Duodenal mucosa (tissue), 2 donors: Measurements from ENCODE around the gene MPHOSPH10.
"Not testable (repeated sequence)": the region's sequence is repeated elsewhere in the genome, so short reads cannot be mapped to it uniquely, and the experiment has no call there.

Experiments used
- H3K27ac ChIP-seq: one replicate; pipeline ENCODE4 v1.7.0; 2013; ENCODE audit warnings: low read depth, low read length
- H3K27me3 ChIP-seq, 2 donors: one replicate each; pipeline ENCODE4 v1.7.0; 2013; ENCODE audit warnings: low read length in 2 of 2, control low read depth in 1 of 2; ENCODE audit not compliant: insufficient read depth in 2 of 2, control insufficient read depth in 1 of 2
- H3K36me3 ChIP-seq, 2 donors: one replicate each; pipeline ENCODE4 v1.7.0; 2013; ENCODE audit warnings: low read length in 2 of 2, control low read depth in 1 of 2; ENCODE audit not compliant: insufficient read depth in 2 of 2, control insufficient read depth in 1 of 2
- H3K4me1 ChIP-seq, 2 donors: one replicate each; pipeline ENCODE4 v1.7.0; 2013; ENCODE audit warnings: low read length in 2 of 2, control low read depth in 1 of 2; ENCODE audit not compliant: insufficient read depth in 2 of 2, control insufficient read depth in 1 of 2
- H3K4me3 ChIP-seq, 2 donors: one replicate each; pipeline ENCODE4 v1.7.0; 2013; ENCODE audit warnings: low read length in 2 of 2, low read depth in 1 of 2
- H3K9ac ChIP-seq, 2 donors: one replicate each; pipeline ENCODE4 v1.7.0; 2013; ENCODE audit warnings: low read length in 2 of 2, low read depth in 1 of 2
- H3K9me3 ChIP-seq, 2 donors: one replicate each; pipeline ENCODE4 v1.7.0; 2013; ENCODE audit warnings: low read length in 2 of 2, control low read depth in 1 of 2; ENCODE audit not compliant: control insufficient read depth in 1 of 2

Gene MPHOSPH10

GRCh38 chr2:71101656-71102055 is 28.8 kb upstream of the MPHOSPH10 start:
- H3K9me3 ChIP-seq = no peaks in the 10 kb centered on the region
- H3K4me1 ChIP-seq = no peaks in the 10 kb centered on the region
- no peaks in the 10 kb centered on the region for H3K36me3 ChIP-seq
- H3K27me3 ChIP-seq = no peaks in the 10 kb centered on the region
- no peak overlapping the region for H3K27ac ChIP-seq
- no peak overlapping the region for H3K9ac ChIP-seq
- no peak overlapping the region for H3K4me3 ChIP-seq

DNA sequence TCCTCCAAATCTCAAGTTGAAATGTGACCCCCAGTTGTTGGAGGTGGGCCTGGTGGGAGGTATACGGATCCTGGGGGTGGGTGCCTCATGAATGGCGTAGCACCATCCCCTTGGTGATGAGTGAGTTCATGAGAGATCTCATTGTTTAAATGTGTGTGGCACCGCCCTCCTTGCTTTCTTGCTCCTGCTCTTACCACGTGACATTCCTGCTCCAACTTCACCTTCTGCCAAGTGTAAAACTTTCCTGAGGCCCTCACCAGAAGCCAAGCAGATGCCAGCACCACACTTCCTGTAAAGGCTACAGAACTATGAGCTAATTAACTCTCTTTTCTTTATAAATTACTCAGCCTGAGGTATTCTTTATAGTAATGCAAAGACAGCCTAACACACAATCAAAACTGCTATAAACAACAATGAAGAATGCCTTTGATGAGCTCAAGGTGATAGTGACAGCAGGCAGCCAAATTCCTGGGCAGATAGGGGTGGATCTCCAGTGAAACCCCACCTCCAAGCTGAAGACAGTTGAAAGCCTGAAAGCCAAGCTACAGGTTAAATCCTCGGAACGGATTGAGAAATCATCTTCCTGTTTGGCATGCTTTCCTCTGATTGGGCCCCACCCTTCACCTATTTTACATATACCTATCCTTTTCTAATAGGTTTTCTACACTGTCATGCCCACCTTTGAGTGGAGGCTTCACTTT is 27.3 kb upstream of the MPHOSPH10 start:
- Histone ChIP-seq H3K36me3 (no peaks in the 10 kb centered on the region), H3K9me3 (no peaks in the 10 kb centered on the region), H3K4me1 (no peaks in the 10 kb centered on the region), H3K4me3 (no peak overlapping the region), H3K27ac (no peak overlapping the region), H3K27me3 (no peaks in the 10 kb centered on the region), H3K9ac (no peak overlapping the region)

DNA sequence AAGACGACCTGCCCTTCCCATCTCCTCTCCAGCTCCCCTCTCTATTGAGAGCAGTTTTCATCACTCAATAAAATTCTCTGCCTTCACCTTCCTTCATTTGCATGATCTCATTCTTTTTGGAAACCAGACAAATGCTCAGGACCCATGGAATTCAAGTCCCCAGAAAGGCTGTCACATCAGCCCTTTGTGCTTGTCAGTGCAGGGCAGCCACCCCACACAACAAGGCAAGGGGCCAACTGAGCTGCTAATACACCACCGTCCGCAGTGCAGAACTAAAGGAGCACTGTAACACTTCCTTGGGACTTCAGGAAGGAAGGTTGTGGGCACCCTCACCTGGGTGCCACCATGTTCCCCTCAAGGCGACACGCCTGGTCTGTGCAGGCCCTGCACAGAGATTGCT is 26.6 kb upstream of the MPHOSPH10 start:
- Histone ChIP-seq H3K9me3 (no peaks in the 10 kb centered on the region), H3K4me3 (no peak overlapping the region), H3K4me1 (no peaks in the 10 kb centered on the region), H3K9ac (no peak overlapping the region), H3K27me3 (no peaks in the 10 kb centered on the region), H3K27ac (no peak overlapping the region), H3K36me3 (peaks cover 0 to 6% of the 10 kb centered on the region in 2 donors)

DNA sequence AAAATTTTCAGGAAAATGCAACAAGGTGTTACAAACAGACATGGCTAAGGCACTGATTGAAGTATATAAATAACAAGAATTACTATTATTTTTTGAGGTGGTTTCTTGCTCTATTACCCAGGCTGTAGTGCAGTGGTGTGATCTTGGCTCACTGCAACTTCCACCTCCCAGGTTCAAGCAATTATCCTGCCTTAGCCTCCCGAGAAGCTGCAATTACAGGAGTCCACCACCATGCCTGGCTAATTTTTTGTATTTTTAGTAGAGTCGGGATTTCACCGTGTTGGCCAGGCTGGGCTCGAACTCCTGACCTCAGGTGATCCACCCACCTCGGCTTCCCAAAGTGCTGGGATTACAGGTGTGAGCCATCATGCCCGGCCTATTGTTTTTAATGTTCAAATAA is 24.0 kb upstream of the MPHOSPH10 start:
- not testable (repeated sequence) for H3K27me3 ChIP-seq, H3K4me3 ChIP-seq, H3K27ac ChIP-seq, H3K9ac ChIP-seq, H3K4me1 ChIP-seq, H3K9me3 ChIP-seq
- H3K36me3 ChIP-seq = peaks cover 0 to 10% of the 10 kb centered on the region in 2 donors

GRCh38 chr2:71108091-71108490 is 22.3 kb upstream of the MPHOSPH10 start:
- H3K36me3 ChIP-seq = peaks cover 0 to 13% of the 10 kb centered on the region in 2 donors
- no peaks in the 10 kb centered on the region for H3K4me1 ChIP-seq
- H3K9ac ChIP-seq = no peak overlapping the region
- H3K27ac ChIP-seq = no peak overlapping the region
- no peaks in the 10 kb centered on the region for H3K9me3 ChIP-seq
- H3K27me3 ChIP-seq = no peaks in the 10 kb centered on the region
- H3K4me3 ChIP-seq = no peak overlapping the region

GRCh38 chr2:71113843-71114242 is 16.6 kb upstream of the MPHOSPH10 start:
- peaks cover 0 to 34% of the 10 kb centered on the region in 2 donors for H3K36me3 ChIP-seq
- no peak overlapping the region for H3K4me3 ChIP-seq
- H3K4me1 ChIP-seq = no peaks in the 10 kb centered on the region
- H3K9ac ChIP-seq = no peak overlapping the region
- no peaks in the 10 kb centered on the region for H3K9me3 ChIP-seq
- H3K27ac ChIP-seq = no peak overlapping the region
- no peaks in the 10 kb centered on the region for H3K27me3 ChIP-seq

DNA sequence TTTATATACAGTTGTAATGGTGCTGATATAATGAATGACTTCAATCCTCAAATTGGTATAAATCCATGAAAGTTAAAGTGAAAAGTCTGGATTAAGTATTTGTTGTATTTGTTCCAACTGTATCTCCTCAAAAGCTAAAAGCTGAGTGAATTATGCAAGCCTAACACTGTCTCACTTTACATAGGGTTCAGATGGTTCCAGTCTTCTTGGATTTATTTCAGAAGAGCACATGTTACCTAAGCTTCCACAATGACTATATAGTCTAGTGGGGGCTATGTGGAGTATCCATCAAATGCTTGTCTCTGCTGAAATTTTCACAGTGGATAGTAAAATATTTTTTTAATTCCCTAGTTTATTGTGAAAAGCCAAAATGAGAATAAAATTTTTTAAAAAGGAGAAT is 13.4 kb upstream of the MPHOSPH10 start:
- H3K4me3 ChIP-seq = no peak overlapping the region
- H3K36me3 ChIP-seq = peaks cover 7 to 52% of the 10 kb centered on the region in 2 donors
- no peak overlapping the region for H3K27ac ChIP-seq
- H3K9me3 ChIP-seq = no peaks in the 10 kb centered on the region
- H3K27me3 ChIP-seq = no peaks in the 10 kb centered on the region
- no peaks in the 10 kb centered on the region for H3K4me1 ChIP-seq
- no peak overlapping the region for H3K9ac ChIP-seq

- Histone ChIP-seq H3K27me3 (no peaks in the 10 kb centered on the region), H3K9me3 (no peaks in the 10 kb centered on the region), H3K9ac (no peak overlapping the region), H3K36me3 (peaks cover 12 to 46% of the 10 kb centered on the region in 2 donors), H3K4me1 (no peaks in the 10 kb centered on the region), H3K27ac (no peak overlapping the region), H3K4me3 (no peak overlapping the region)
Measured at GRCh38 chr2:71120195-71120594, 10.2 kb upstream of the MPHOSPH10 start.

DNA sequence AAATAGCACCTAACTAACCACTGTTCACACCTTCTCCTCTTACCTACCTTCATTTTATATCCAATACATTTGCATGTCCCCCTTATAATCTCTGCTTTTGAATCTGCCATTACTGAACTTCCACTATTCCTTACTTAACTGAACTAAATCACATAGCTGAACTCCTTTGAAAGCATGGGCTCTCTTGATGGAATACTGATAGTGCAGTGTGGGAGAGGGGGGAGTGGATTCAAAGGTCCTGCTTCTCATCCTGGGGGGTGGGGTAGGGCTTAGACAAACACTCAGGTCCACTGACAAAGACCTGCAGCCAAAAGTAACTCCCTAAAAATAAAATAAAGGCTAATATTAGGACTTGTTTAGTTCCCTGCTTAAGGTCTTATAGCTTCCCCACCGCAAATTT is 9.0 kb upstream of the MPHOSPH10 start:
- Histone ChIP-seq H3K27me3 (no peaks in the 10 kb centered on the region), H3K27ac (no peak overlapping the region), H3K4me3 (no peak overlapping the region), H3K4me1 (no peaks in the 10 kb centered on the region), H3K36me3 (peaks cover 12 to 50% of the 10 kb centered on the region in 2 donors), H3K9me3 (no peaks in the 10 kb centered on the region), H3K9ac (no peak overlapping the region)

- Histone ChIP-seq H3K36me3 (peaks cover 12 to 50% of the 10 kb centered on the region in 2 donors), H3K27ac (no peak overlapping the region), H3K4me3 (no peak overlapping the region), H3K27me3 (no peaks in the 10 kb centered on the region), H3K9ac (no peak overlapping the region), H3K9me3 (no peaks in the 10 kb centered on the region), H3K4me1 (no peaks in the 10 kb centered on the region)
Measured at GRCh38 chr2:71122387-71123298, 7.8 kb upstream of the MPHOSPH10 start.
